GM13977 (cell line): Measurements from ENCODE around the gene REEP6.

Source experiments
- DNase-seq: peaks from one replicate; pipeline ENCODE4 v3.0.0; 2012; ENCODE audit warnings: low spot score
- in situ Hi-C: fragments of 300-500 bp; cut with MboI; formaldehyde crosslinking; loops from one replicate; pipeline ENCODE4 v1.12.0; 2022; ENCODE audit warnings: low sequenced_read_pairs, low pct_unique_long_range_greater_than_20kb, mixed read lengths, inconsistent platforms; ENCODE audit not compliant: unreplicated experiment
- TF ChIP-seq, protein P1 (sequence below): IDR thresholded peaks from 2 replicates; pipeline ENCODE4 v1.5.1; 2012; ENCODE audit warnings: mild to moderate bottlenecking, control low read depth; ENCODE audit not compliant: insufficient read depth; ENCODE audit errors: extremely low read depth, missing control alignments

Gene REEP6

GRCh38 chr19:1453525-1454364 is 37.2 kb upstream of the REEP6 start:
- in situ Hi-C loops, result no loop called here
- TF ChIP-seq, protein P1, sequence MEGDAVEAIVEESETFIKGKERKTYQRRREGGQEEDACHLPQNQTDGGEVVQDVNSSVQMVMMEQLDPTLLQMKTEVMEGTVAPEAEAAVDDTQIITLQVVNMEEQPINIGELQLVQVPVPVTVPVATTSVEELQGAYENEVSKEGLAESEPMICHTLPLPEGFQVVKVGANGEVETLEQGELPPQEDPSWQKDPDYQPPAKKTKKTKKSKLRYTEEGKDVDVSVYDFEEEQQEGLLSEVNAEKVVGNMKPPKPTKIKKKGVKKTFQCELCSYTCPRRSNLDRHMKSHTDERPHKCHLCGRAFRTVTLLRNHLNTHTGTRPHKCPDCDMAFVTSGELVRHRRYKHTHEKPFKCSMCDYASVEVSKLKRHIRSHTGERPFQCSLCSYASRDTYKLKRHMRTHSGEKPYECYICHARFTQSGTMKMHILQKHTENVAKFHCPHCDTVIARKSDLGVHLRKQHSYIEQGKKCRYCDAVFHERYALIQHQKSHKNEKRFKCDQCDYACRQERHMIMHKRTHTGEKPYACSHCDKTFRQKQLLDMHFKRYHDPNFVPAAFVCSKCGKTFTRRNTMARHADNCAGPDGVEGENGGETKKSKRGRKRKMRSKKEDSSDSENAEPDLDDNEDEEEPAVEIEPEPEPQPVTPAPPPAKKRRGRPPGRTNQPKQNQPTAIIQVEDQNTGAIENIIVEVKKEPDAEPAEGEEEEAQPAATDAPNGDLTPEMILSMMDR, result no peak
- DNase-seq, result no peak

DNA sequence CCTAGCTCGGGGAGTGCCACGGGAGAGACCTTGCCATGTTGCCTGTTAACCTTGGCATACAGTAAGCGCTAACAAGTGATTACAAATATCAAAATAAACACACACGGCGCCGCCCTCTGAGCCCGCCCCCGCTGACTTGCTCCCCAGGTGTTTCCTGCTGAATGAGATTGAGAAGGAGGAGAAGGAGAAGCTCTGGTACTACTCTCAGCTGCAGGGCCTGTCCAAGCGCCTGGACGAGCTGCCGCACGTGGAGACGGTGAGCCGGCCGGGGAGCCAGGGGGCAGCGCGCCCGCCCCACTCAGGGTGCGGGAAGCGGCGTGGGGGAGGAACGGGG is 36.0 kb upstream of the REEP6 start:
- no peak for DNase-seq
- TF ChIP-seq, protein P1, result no peak
- in situ Hi-C loops, result no loop called here

GRCh38 chr19:1455336-1456120 is 35.5 kb upstream of the REEP6 start:
- peak; percentile 89 for DNase-seq
- TF ChIP-seq, protein P1, result no peak
- in situ Hi-C loops, result no loop called here

- no peak for DNase-seq
- in situ Hi-C loops, result no loop called here
- TF ChIP-seq, protein P1, result no peak
These were observed 34.7 kb upstream of the REEP6 start for GRCh38 chr19:1456121-1456900.

GRCh38 chr19:1457031-1457739 is 33.8 kb upstream of the REEP6 start:
- no peak for DNase-seq
- in situ Hi-C loops, result no loop called here
- TF ChIP-seq, protein P1, result no peak

DNA sequence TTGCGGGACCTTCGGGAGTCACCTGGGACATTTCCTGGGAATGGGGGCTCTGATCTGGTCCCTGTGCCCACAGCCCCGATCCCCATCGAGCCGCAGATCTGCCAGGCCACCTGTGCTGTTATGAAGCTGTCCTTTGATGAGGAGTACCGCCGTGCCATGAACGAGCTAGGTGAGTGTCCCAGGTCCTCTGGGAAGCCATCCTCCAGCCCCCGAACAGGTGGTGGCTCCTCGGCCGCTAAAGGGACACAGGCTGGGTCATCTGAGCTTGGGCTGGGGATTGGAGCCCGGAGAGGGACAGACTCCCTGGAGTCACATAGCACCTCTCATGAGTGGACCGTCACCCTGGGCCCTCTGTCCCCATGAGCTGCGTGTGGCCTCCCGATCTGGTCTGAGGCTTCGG is 33.1 kb upstream of the REEP6 start:
- TF ChIP-seq, protein P1, result no peak
- in situ Hi-C loops, result no loop called here
- DNase-seq, result no peak
